GM18951 (cell line): ENCODE data around the gene MAPKBP1.
"Not testable (repeated sequence)": the region's sequence is repeated elsewhere in the genome, so short reads cannot be mapped to it uniquely, and the experiment has no call there.

Experiments
- POLR2A ChIP-seq: IDR thresholded peaks from 4 replicates; pipeline ENCODE4 v1.6.1; 2011; ENCODE audit warnings: mild to moderate bottlenecking; ENCODE audit not compliant: insufficient read length, insufficient read depth; ENCODE audit errors: extremely low read depth
- in situ Hi-C: fragments of 300-500 bp; cut with MboI; formaldehyde crosslinking; loops from one replicate; pipeline ENCODE4 v1.12.0; 2022; ENCODE audit warnings: low sequenced_read_pairs, mixed read lengths, inconsistent platforms; ENCODE audit not compliant: unreplicated experiment

MAPKBP1 gene

DNA sequence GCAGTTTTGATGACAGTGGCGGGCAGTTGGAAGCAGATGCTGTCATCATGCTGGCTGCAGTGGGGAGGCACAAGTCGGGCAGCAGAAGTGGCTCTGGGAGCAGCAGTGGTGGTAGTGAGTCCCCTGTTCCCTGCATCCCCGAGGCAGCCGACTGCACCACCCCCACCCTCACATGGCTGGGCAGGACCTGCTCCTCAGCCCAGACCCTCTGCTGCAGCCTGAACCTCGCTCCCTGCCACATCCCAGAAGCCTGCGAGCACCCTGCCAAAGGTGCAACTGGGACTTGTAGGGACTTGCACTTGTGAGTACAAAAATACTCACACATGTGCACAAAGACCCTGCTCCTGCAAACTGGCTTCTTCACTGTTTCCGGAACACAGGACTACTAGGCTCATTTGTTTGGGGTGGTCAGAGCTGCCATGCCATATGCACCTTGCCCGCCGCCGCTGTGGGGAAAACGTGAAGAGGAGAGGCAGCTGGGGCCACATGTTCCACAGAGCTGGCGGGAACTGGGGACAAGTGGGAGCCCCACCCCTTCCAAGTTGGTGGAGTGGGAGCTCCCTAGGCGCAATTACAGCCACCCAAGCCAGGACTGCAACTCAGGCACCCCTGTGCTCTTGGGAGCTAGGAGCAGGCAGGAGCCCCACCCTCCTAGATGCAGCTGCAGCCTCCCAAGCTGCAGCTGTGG lies 55.8 kb downstream of the MAPKBP1 start:
- TF ChIP-seq POLR2A, result no peak
- in situ Hi-C loops, result no loop called here

GRCh38 chr15:41831291-41831690 lies 57.0 kb downstream of the MAPKBP1 start:
- in situ Hi-C loops, result not testable (repeated sequence)

GRCh38 chr15:41832208-41832607 lies 57.9 kb downstream of the MAPKBP1 start:
- TF ChIP-seq POLR2A, result no peak
- in situ Hi-C loops, result no loop called here

DNA sequence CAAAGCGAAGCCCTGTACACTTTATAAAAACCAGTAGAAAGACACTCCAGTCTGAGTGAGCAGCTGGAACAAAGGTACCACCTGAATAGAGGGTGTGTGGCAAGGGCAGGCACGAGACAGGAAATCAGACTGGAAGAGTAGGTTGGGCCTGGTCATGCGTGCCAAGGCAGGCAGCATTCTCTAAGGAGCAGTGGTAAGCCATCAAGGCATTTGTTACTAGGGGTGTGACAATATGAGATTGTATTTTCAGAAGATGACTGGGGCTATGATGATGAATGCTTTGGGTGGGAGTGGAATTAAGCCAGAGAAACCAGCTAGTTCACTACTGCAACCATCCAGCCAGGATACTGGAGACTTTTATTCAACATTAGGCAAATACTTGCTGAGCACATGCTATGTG lies 58.6 kb downstream of the MAPKBP1 start:
- TF ChIP-seq POLR2A, result no peak
- in situ Hi-C loops, result no loop called here

DNA sequence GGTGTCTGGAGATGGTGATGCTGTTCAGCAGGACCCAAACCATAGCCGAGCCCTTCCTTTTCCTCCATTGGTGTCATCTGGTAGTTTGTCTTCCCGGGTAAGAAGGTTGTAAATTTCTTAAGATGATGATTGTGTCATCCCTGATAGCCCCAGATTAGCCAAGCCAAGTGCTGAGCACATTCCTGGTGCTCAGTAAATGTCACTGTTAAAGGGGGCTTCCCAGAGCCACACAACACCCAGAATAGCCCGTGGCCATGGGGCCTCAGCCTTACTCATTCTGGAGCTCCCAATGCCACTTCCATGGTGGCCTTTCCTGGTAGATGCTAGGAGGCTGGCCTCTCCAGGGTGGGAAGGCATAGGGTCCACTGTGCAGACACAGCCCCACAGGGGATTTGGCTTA lies 59.8 kb downstream of the MAPKBP1 start:
- in situ Hi-C loops, result no loop called here
- TF ChIP-seq POLR2A, result no peak

GRCh38 chr15:41836073-41836472 lies 61.8 kb downstream of the MAPKBP1 start:
- in situ Hi-C loops, result no loop called here
- TF ChIP-seq POLR2A, result no peak

GRCh38 chr15:41836713-41837454 lies 62.6 kb downstream of the MAPKBP1 start:
- in situ Hi-C loops, result no loop called here
- no peak for TF ChIP-seq POLR2A

GRCh38 chr15:41838400-41838897 lies 64.2 kb downstream of the MAPKBP1 start, which contains the start of gene PLA2G4B:
TSS of gene PLA2G4B (plus strand) at chr15:41838847. CDS start at chr15:41838914, 67 bp downstream.
- no peak for TF ChIP-seq POLR2A
- in situ Hi-C loops, result no loop called here

- in situ Hi-C loops, result no loop called here
- TF ChIP-seq POLR2A, result no peak
Observed at GRCh38 chr15:41839781-41840491, 65.7 kb downstream of the MAPKBP1 start.

GRCh38 chr15:41840673-41841072 lies 66.4 kb downstream of the MAPKBP1 start:
- no peak for TF ChIP-seq POLR2A
- in situ Hi-C loops, result no loop called here

- no peak for TF ChIP-seq POLR2A
- in situ Hi-C loops, result no loop called here
Observed at GRCh38 chr15:41841131-41841530, 66.8 kb downstream of the MAPKBP1 start.

GRCh38 chr15:41842229-41842628 lies 67.9 kb downstream of the MAPKBP1 start:
- no peak for TF ChIP-seq POLR2A
- in situ Hi-C loops, result no loop called here

DNA sequence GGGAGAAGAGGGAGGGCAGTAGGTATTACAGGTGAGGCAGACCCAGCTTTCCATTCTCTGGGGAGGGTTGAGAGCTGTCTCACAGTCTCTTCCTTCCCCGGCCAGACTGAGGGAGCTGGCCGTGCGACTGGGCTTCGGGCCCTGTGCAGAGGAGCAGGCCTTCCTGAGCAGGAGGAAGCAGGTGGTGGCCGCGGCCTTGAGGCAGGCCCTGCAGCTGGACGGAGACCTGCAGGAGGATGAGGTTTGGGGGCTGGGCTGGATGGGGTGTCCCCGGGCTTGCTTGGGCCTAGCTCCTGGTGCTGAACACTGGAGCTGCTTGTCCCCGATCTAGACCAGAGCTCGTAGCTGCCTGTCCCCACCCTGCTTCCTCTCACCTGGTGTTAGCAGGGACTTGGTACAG lies 69.3 kb downstream of the MAPKBP1 start:
- TF ChIP-seq POLR2A, result no peak
- in situ Hi-C loops, result no loop called here
